Smooth muscle cell (in vitro differentiated cells): ENCODE results near the gene DRG2. TPM values are rescaled to one million over a fixed set of nuclear protein-coding genes. Genes with fewer than 3 reads are reported as not detected.

Experiments used
- polyA plus RNA-seq: library from polyadenylated mRNA; unstranded; fragments of >200 nt; fragmentation: Nextera tagmentation; extraction: Ambion mirVana; gene quantifications from 2 replicates; pipeline ENCODE4 v1.2.1, GENCODE V29; 2016
- total RNA-seq: library from RNA; depleted of rRNA; stranded (reverse); fragments of >200 nt; gene quantifications from 2 replicates; pipeline ENCODE4 v1.2.3, GENCODE V29; 2014

DRG2 gene
- total and polyA plus RNA-seq, 2 experiments from 2014 or later, result 24.5 to 36.6 TPM

Other genes with a start within 250 kb of the DRG2 start
- gene TOM1L2, start 115.5 kb upstream of the DRG2 start, total RNA-seq, result 27.0 and 27.3 TPM in 2 replicates
- 20.3 and 37.9 TPM in 2 replicates for gene TOM1L2, start 115.5 kb upstream of the DRG2 start, polyA plus RNA-seq
- gene DRC3, start 115.1 kb upstream of the DRG2 start, total RNA-seq, result 0.72 TPM in 1 of 2 replicates, not detected in the other
- gene DRC3, start 115.1 kb upstream of the DRG2 start, polyA plus RNA-seq, result 0.83 and 2.4 TPM in 2 replicates
- gene ATPAF2, start 48.8 kb upstream of the DRG2 start, total RNA-seq, result 9.8 and 32.3 TPM in 2 replicates
- gene ATPAF2, start 48.8 kb upstream of the DRG2 start, polyA plus RNA-seq, result 31.0 and 51.9 TPM in 2 replicates
- gene GID4, start 48.5 kb upstream of the DRG2 start, total RNA-seq, result 7.7 and 8.4 TPM in 2 replicates
- gene GID4, start 48.5 kb upstream of the DRG2 start, polyA plus RNA-seq, result 6.1 and 7.5 TPM in 2 replicates
- 2.0 and 2.3 TPM in 2 replicates for gene MYO15A, start 20.8 kb downstream of the DRG2 start, total RNA-seq
- gene MYO15A, start 20.8 kb downstream of the DRG2 start, polyA plus RNA-seq, result 2.7 and 3.6 TPM in 2 replicates
- 93.1 and 97.9 TPM in 2 replicates for gene ALKBH5, start 95.9 kb downstream of the DRG2 start, total RNA-seq
- 114 and 119 TPM in 2 replicates for gene ALKBH5, start 95.9 kb downstream of the DRG2 start, polyA plus RNA-seq
- 37.3 and 37.7 TPM in 2 replicates for gene LLGL1, start 137.7 kb downstream of the DRG2 start, total RNA-seq
- gene LLGL1, start 137.7 kb downstream of the DRG2 start, polyA plus RNA-seq, result 6.7 and 8.5 TPM in 2 replicates
- gene FLII, start 170.8 kb downstream of the DRG2 start, total RNA-seq, result 132 and 149 TPM in 2 replicates
- gene FLII, start 170.8 kb downstream of the DRG2 start, polyA plus RNA-seq, result 188 and 210 TPM in 2 replicates
- 10.4 and 12.0 TPM in 2 replicates for gene MIEF2, start 172.7 kb downstream of the DRG2 start, total RNA-seq
- gene MIEF2, start 172.7 kb downstream of the DRG2 start, polyA plus RNA-seq, result 13.5 and 14.3 TPM in 2 replicates
- gene TOP3A, start 227.0 kb downstream of the DRG2 start, total RNA-seq, result 19.9 and 40.9 TPM in 2 replicates
- 14.6 and 22.9 TPM in 2 replicates for gene TOP3A, start 227.0 kb downstream of the DRG2 start, polyA plus RNA-seq
- gene SMCR8, start 227.3 kb downstream of the DRG2 start, total RNA-seq, result 10.4 and 12.6 TPM in 2 replicates
- gene SMCR8, start 227.3 kb downstream of the DRG2 start, polyA plus RNA-seq, result 3.3 and 4.5 TPM in 2 replicates